Hematopoietic multipotent progenitor cell treated with erythropoietin and hydrocortisone succinate and interleukin-3 and kit ligand, for 4 days (in vitro differentiated cells): Measurements from ENCODE around the gene CCDC110.
"Not testable (repeated sequence)": the region's sequence is repeated elsewhere in the genome, so short reads cannot be mapped to it uniquely, and the experiment has no call there.

ENCODE experiments used
- DNase-seq: peaks from one replicate; pipeline ENCODE4 v3.0.0-alpha.2; 2015

The CCDC110 gene

GRCh38 chr4:185471235-185472102 is at the start of gene CCDC110:
Gene CCDC110 (minus strand): TSS chr4:185471733. CDS start chr4:185471683, 50 bp downstream.
- peak; percentile 94 for DNase-seq

DNA sequence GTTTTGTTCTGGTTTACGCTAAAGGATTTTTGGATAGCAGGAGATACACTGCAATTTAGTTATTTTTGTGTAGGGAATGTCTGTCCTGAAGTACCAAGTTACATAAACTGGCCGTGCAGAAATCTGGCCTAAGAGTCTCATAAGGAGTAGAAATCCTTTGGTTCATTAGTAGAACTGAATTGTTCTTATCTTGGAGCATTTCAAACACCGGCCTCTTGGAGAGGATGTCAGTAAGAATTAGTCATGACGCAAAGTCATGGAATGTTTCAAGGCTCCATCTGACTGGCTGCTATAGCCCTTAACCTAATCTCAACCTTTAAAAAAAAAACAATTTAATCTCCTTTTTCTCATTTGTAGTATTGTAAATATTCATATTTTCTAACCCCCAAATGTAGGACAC is 48.6 kb upstream of the CCDC110 start:
- DNase-seq: no peak

GRCh38 chr4:185518494-185518893 is 47.0 kb upstream of the CCDC110 start:
- DNase-seq: no peak

GRCh38 chr4:185518069-185518468 is 46.5 kb upstream of the CCDC110 start:
- no peak for DNase-seq

- no peak for DNase-seq
Observed at GRCh38 chr4:185515248-185515647, 43.7 kb upstream of the CCDC110 start.

GRCh38 chr4:185514182-185514697 is 42.7 kb upstream of the CCDC110 start:
- no peak for DNase-seq

GRCh38 chr4:185513489-185514181 is 42.1 kb upstream of the CCDC110 start:
- peak; percentile 71 for DNase-seq

- DNase-seq: no peak
Observed at GRCh38 chr4:185512516-185512915, 41.0 kb upstream of the CCDC110 start.

GRCh38 chr4:185511243-185511642 is 39.7 kb upstream of the CCDC110 start:
- not testable (repeated sequence) for DNase-seq

DNA sequence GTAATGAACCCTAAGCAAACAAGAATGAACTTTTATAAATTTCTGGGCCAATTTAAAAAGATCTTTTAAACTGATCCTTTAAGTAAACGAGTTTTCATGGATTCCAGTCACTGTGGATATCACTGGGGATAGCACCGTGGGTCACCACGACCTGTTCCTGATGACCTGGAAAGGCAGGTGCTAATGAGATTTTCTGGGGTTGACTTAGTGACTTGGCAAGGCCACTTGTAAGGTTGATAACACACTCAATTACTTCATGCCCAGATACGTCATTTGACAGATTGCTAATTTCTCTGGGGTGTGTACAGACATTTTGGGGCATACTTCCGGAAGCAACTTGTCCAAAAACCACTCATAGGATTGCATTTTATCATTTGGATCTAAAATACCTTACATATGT is 39.3 kb upstream of the CCDC110 start:
- no peak for DNase-seq

GRCh38 chr4:185508181-185508580 is 36.6 kb upstream of the CCDC110 start:
- DNase-seq: no peak

GRCh38 chr4:185506422-185506821 is 34.9 kb upstream of the CCDC110 start:
- no peak for DNase-seq

GRCh38 chr4:185504098-185505047 is 32.8 kb upstream of the CCDC110 start:
- DNase-seq: no peak

GRCh38 chr4:185502386-185502785 is 30.9 kb upstream of the CCDC110 start:
- no peak for DNase-seq

- DNase-seq: no peak
Observed at GRCh38 chr4:185500576-185500975, 29.0 kb upstream of the CCDC110 start.

- DNase-seq: no peak
Observed at GRCh38 chr4:185500035-185500434, 28.5 kb upstream of the CCDC110 start.

DNA sequence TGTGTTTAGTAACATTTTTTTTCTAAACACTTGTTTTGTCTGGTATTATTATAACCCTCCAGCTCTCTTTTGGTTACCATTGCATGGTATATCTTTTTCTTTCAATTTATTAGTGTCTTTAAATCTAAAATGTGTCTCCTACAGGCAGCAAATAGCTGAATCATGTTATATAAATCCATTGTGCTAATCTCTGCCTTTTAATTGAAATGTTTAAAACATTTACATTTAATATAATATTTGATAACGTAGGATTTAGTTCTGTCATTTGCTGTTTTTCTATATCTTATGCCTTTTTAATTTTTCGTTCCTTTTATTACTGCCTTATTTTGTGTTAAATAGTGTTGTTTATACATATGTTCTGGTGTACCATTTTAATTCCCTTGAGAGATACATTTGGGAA is 17.1 kb upstream of the CCDC110 start:
- no peak for DNase-seq

DNA sequence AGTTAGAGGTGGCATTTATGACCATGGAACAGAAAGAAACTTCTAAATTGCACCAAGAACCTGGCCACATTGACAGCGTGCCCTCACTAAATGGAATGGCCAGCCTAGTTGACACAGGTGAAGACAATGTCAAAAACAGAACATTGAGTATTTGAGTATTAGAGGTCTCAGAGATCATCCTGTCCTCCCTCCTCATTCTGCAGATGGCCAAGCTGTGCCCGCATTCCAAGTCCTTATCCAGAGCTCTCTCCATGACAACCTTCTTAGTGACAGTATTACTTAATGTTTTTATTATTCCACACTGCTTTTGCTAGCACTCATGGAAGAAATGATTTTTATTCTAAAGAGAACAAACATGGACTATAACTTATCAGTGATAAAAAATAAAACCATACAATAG is 9.9 kb upstream of the CCDC110 start:
- DNase-seq: no peak

DNA sequence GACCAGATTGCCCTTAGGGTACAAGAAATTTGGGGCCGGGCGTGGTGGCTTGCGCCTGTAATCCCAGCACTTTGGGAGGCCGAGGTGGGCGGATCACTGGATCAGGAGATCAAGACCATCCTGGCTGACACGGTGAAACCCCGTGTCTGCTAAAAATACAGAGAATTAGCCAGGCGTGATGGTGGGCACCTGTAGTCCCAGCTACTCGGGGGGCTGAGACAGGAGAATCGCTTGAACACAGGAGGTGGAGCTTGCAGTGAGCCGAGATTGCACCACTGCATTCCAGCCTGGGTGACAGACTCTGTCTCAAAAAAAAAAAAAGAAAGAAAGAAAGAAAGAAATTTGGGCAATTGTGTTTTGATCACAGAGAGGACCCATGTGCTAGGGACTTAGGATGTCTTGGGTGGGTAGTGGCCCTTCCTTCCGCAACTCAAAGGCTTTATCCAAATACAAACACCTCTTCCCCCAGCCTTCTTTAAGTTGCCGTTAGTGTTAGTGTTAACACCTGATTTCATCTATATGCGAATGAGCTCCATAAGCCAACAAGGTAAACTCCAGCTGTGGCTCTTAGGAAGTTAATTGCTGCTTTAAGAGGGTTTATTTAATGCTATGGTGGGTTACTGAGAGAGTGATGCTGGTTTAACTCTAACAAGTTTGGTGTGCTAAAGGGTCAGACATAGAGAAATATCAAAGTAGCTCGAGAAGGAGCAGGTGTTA is 8.6 kb upstream of the CCDC110 start:
- DNase-seq: no peak

DNA sequence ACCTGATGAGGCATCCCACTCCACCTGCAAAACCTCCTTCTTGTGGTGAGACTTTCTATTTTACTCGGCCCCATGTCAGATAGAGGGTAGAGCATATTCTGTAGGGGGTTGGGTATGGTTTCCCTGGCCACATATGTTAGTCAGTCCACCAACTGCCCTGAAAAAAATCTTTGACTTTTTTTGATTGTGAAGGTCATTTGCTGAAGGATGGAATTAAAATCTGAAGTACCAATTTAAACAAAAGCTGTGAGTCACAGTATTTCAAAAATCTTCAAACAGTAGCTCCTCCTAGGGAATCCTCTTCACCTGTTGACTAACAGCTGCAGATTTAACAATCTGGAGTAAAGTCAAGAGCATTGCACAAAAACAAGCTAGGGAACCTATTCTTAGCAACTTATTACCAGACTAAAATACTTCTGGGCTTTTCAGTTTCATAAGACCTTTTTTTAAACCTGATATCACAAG is 8.0 kb upstream of the CCDC110 start:
- no peak for DNase-seq

DNA sequence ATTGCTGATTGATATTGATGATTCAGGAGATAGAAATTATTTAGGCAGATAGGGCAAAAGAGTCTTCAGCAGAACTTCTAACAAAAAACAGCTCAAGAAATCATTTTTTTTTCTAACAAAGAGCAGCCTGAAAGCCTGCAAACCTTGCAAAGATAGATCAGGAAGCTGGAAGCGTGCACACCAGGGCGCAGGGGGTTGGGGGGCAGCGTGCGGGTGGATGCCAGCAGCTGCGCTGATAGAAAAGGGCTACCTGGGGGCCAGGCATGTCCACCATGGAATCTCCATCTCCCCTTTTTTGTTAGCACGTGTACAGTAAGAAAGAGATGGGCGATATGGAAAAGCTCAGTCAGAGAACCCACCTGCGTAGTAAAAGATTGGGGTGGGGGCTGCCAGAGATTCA is 1.7 kb upstream of the CCDC110 start:
- DNase-seq: no peak

GRCh38 chr4:185472103-185472542 is 590 bp upstream of the CCDC110 start:
- no peak for DNase-seq
